HFF-Myc (cell line): ENCODE results near the gene RAP1A.

Source experiments
- DNase-seq: peaks from one replicate; pipeline ENCODE4 v3.0.0-alpha.2; 2011; ENCODE audit warnings: low read depth; ENCODE audit errors: extremely low read depth
- H3K4me3 ChIP-seq: replicated peaks from 2 replicates; pipeline ENCODE4 v1.5.1; 2011; ENCODE audit warnings: low read depth, mild to moderate bottlenecking, control low read depth, low read length
- TF ChIP-seq, protein P1 (sequence below): IDR thresholded peaks from 2 replicates; pipeline ENCODE4 v1.5.1; 2012; ENCODE audit warnings: mild to moderate bottlenecking, low read depth, low read length, control low read depth; ENCODE audit errors: missing control alignments

Gene RAP1A

DNA sequence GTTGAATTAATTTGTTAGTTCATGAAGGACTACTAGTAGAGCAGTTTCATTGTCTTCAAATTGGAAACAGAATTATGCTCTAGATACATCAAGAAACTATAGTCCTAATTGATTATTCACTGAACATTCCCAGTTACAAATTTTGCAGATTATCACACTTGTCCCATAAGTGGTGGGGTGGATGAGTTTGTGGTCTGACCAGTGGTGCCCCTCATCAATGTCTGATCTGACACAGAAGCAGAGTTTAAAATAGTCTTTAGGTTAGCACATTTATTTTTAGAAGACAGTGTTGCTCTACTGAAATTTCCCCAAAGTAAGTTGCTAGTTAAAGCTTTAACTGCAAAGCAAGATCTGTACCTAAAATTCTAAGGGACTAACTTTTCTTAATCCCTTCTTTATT lies 76.7 kb downstream of the RAP1A start:
- TF ChIP-seq, protein P1, sequence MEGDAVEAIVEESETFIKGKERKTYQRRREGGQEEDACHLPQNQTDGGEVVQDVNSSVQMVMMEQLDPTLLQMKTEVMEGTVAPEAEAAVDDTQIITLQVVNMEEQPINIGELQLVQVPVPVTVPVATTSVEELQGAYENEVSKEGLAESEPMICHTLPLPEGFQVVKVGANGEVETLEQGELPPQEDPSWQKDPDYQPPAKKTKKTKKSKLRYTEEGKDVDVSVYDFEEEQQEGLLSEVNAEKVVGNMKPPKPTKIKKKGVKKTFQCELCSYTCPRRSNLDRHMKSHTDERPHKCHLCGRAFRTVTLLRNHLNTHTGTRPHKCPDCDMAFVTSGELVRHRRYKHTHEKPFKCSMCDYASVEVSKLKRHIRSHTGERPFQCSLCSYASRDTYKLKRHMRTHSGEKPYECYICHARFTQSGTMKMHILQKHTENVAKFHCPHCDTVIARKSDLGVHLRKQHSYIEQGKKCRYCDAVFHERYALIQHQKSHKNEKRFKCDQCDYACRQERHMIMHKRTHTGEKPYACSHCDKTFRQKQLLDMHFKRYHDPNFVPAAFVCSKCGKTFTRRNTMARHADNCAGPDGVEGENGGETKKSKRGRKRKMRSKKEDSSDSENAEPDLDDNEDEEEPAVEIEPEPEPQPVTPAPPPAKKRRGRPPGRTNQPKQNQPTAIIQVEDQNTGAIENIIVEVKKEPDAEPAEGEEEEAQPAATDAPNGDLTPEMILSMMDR = no peak
- no peak overlapping the region for H3K4me3 ChIP-seq
- DNase-seq = no peak

DNA sequence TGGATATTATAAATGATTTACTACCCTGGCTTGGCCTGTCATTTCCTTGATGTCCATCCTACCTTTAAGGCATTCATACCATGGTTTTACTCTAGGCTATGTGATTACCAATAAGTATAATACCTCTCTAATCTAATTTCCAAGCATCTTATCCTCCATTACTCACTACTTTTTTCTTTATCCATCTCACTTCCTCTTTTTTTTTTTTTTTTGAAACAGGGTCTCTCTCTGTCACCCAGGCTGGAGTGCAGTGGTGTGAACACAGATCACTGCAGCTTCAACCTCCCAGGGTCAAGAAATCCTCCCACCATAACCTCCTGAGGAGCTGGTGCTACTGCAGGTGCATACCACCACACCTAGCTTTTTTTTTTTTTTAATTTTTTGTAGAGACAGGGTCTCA lies 79.7 kb downstream of the RAP1A start:
- H3K4me3 ChIP-seq = no peak overlapping the region
- no peak for DNase-seq
- TF ChIP-seq, protein P1 = no peak

DNA sequence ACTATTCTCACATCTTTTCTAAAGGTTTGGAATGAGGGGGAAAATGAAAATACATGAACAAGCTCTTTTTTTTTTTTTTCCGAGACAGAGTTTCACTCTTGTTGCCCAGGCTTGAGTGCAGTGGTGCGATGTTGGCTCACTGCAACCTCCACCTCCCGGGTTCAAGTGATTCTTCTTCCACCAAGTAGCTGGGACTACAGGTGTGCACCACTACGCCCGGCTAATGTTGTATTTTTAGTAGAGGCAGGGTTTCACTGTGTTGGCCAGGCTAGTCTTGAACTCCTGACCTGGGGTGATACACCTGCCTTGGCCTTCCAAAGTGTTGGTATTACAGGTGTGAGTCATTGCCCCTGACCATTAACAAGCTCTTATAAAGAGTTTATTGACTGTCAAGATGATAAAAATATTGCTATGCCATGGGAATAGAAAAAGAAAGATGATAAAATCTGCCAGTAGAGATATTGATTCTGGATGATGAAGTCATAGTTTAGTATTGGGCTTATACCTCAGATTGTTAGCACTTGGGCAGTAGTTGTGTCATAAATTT lies 83.0 kb downstream of the RAP1A start:
- no peak overlapping the region for H3K4me3 ChIP-seq
- no peak for DNase-seq
- TF ChIP-seq, protein P1 = no peak

DNA sequence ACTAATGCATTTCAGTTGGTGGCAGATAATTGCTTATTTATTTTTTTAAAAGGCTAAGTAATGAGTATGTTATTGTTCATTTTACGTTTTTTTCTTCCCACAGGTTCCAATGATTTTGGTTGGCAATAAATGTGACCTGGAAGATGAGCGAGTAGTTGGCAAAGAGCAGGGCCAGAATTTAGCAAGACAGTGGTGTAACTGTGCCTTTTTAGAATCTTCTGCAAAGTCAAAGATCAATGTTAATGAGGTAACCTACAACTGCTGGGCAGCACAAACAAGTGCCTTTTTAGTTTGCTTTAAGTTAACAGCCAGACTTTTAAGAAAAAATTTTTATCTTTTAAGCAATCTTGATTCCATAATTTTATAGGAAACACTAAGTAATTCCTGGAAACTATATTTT lies 84.7 kb downstream of the RAP1A start:
- no peak for DNase-seq
- TF ChIP-seq, protein P1 = no peak
- H3K4me3 ChIP-seq = no peak overlapping the region

DNA sequence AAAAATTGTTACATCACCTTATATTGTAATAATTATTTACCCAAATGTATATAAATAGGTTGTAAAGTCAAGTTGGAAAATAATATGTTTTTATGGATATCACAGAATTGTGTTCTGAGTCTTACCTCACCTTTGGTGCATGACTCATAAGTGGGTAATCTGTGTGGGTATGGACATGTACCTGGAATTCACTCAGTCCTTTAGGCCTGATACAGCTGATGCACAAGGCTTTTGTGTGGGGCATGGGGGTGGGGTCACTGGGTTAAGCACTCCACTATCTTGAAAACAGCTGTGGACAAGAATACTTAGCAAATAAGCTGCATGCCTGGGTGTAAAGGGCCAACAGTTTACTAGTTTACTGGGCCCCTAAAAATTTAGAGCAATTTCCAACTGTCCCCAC lies 85.2 kb downstream of the RAP1A start:
- no peak for DNase-seq

DNA sequence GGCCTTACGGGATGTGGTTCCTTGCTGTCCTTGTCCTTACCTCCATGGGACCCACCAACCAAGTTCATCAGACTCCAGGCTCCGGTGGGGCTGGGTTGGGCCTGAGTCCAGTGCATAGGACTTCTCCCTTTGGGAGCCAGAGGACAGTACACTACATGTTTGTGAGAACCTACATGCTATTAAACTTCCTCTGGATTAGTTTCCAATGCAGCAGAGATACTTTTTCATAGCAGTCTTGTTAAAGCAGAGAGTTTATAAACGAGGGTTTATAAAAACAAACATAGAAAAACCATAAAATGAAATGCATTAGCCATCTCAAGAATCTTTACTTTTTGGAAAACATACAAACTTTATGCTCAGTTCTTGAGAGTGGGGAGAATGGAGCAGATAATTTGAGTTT lies 86.3 kb downstream of the RAP1A start:
- TF ChIP-seq, protein P1 = no peak
- H3K4me3 ChIP-seq = no peak overlapping the region
- DNase-seq = no peak

More for the DNA sequence above, 85.2 kb downstream of the RAP1A start:
- no peak overlapping the region for H3K4me3 ChIP-seq
- TF ChIP-seq, protein P1 = no peak

DNA sequence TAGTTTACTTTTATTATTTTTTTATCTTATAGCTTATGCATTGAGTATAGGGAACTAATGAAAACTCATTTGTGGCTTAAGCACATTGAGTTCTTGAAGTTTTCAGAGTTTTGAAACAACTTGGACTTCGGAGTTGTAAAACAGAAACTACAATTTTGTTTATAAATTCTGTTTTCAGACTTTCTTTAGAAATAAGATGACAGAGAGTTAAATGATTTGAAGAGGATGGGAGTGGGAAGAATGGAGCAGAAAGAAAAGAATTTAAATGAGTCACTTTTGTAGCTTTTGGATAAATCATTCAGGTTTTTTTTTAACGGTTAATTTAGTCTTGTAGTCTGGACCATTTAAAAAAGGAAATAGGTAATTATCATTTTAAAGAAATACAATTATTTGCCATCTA lies 87.3 kb downstream of the RAP1A start:
- H3K4me3 ChIP-seq = no peak overlapping the region
- TF ChIP-seq, protein P1 = no peak
- DNase-seq = no peak
